Left lung (tissue), 10 donors: ENCODE measurements around the gene RBM17. TPM values are rescaled to one million over a fixed set of nuclear protein-coding genes. Genes with fewer than 3 reads are reported as not detected.

Source experiments
- ATAC-seq: fragments of 200-7000 bp; cut with Tn5 transposase; one replicate; pipeline ENCODE4 v1.9.1; 2020; ENCODE audit warnings: moderate library complexity
- DNase-seq, 4 donors: peaks; one replicate each; pipeline ENCODE4 v3.0.0-alpha.2; 2013 to 2020
- H3K27ac ChIP-seq, 2 donors: fragments of 200-600 bp; sonication (generic) in 1 of 2; one replicate each; pipeline versions ENCODE4 v1.5.0 to v1.8.0; 2020 to 2021
- H3K27me3 ChIP-seq, 2 donors: fragments of 200-600 bp; sonication (generic) in 1 of 2; one replicate each; pipeline versions ENCODE4 v1.5.0 to v1.8.0; 2020 to 2021
- H3K36me3 ChIP-seq, 2 donors: fragments of 200-600 bp; sonication (generic) in 1 of 2; one replicate each; pipeline versions ENCODE4 v1.5.0 to v1.8.0; 2020 to 2021
- H3K4me1 ChIP-seq, 2 donors: fragments of 200-600 bp; one replicate each; pipeline ENCODE4 v1.8.0; 2021
- H3K4me3 ChIP-seq, 2 donors: fragments of 200-600 bp; sonication (generic) in 1 of 2; one replicate each; pipeline versions ENCODE4 v1.5.0 to v1.8.0; 2020 to 2021; ENCODE audit warnings: mild to moderate bottlenecking in 1 of 2
- H3K9me3 ChIP-seq, 2 donors: fragments of 200-600 bp; sonication (generic) in 1 of 2; one replicate each; pipeline versions ENCODE4 v1.5.0 to v1.8.0; 2020 to 2021
- intact Hi-C, 2 donors: fragments of 100-400 bp; cut with DNase I; formaldehyde crosslinking; loops; one replicate each; pipeline versions ENCODE4 v1.11.2 to v1.14.2; 2022
- polyA plus RNA-seq, 6 donors: library from polyadenylated mRNA; unstranded; fragments of 120-200 nt; gene quantifications; one replicate each; pipeline ENCODE4 v1.2.1, GENCODE V29; 2013; ENCODE audit not compliant: insufficient read length in 6 of 6
- total RNA-seq, 2 donors: library from RNA; stranded (reverse); fragmentation: NEBNext Ultra II Directional; extraction: Animal tissue kit (Norgen Biotek cat#: 25700); gene quantifications; one replicate each; pipeline ENCODE4 v1.2.1, GENCODE V29; 2021
- TF ChIP-seq, protein P1 (sequence below), 2 donors: fragments of 200-600 bp; sonication (generic) in 1 of 2; IDR thresholded peaks; one replicate each; pipeline versions ENCODE4 v1.5.0 to v1.8.0; 2021; ENCODE audit warnings: antibody characterized with exemption in 2 of 2
- donor health status: DM: no; HTN: yes; CAD: no.
- donor health status: DM: no; HTN: no; CAD: no.

RBM17 gene
- total and polyA plus RNA-seq, 8 donors: 63.2 to 215 (median 185) TPM

DNA sequence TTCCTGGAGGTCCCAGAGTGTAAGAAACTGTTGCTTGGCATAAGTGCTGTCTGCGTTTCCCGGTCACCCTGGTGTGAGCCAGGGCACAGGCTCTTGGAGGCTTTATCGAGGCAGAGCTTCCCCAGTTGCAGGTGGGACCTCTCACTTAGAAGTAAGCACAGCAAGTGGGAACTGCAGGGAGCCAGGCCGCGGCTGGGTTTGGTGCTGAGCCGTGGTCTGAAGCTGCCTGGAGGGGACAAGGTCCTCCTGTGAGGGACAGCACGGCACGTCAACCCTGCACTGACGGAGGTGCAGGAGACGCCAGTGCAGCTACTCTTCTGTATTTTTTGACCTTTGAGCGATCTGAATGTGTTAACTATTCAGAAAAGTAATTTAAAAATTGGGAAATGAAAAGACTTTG, 58.1 kb downstream of the RBM17 start:
- H3K4me1 ChIP-seq: peaks cover 15 to 80% of the 10 kb centered on the region in 2 donors
- no peaks in the 10 kb centered on the region for H3K36me3 ChIP-seq
- intact Hi-C loops: loop anchor here in 1 of 2 donors (5.0 kb wide), 1 partner anchor 35 kb away; no protein-coding TSS in a partner anchor

DNA sequence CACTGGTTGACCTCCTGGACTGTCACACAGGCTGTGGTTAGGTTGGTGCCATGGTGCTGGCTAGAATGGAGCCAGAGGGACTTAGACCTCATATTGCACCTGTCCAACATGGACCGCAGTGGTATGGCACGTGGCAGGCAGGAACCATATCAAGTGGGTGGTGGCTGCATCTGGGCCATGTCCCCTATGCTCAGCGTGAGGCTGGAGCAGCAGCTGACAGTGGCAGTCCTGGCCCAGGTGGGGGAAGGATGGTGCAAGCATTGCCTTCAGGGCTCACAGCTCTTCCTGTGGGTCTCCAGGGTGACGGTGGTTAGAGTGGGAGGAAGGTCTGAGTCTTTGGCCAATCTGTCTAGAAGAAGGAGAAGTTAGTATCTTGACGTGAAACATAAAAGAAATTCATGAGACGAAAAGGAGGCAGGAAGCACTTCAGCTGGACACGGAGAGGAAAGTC, 59.4 kb downstream of the RBM17 start:
- intact Hi-C loops: loop anchor here in 1 of 2 donors (5.0 kb wide), 1 partner anchor 36 kb away; no protein-coding TSS in a partner anchor
- peaks cover 15 to 81% of the 10 kb centered on the region in 2 donors for H3K4me1 ChIP-seq
- no peaks in the 10 kb centered on the region for H3K27me3 ChIP-seq
- no peaks in the 10 kb centered on the region for H3K9me3 ChIP-seq
- ATAC-seq: no peak
- TF ChIP-seq, protein P1, sequence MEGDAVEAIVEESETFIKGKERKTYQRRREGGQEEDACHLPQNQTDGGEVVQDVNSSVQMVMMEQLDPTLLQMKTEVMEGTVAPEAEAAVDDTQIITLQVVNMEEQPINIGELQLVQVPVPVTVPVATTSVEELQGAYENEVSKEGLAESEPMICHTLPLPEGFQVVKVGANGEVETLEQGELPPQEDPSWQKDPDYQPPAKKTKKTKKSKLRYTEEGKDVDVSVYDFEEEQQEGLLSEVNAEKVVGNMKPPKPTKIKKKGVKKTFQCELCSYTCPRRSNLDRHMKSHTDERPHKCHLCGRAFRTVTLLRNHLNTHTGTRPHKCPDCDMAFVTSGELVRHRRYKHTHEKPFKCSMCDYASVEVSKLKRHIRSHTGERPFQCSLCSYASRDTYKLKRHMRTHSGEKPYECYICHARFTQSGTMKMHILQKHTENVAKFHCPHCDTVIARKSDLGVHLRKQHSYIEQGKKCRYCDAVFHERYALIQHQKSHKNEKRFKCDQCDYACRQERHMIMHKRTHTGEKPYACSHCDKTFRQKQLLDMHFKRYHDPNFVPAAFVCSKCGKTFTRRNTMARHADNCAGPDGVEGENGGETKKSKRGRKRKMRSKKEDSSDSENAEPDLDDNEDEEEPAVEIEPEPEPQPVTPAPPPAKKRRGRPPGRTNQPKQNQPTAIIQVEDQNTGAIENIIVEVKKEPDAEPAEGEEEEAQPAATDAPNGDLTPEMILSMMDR (IDR thresholded peaks at IDR 0.05): no peak
- H3K27ac ChIP-seq: peak overlapping the region in 1 of 2 donors; percentile 71
- H3K36me3 ChIP-seq: no peaks in the 10 kb centered on the region
- H3K4me3 ChIP-seq: no peak overlapping the region
- DNase-seq: peak in 1 of 4 donors; percentile 72

More for the DNA sequence above, 58.1 kb downstream of the RBM17 start:
- Histone ChIP-seq H3K9me3 (no peaks in the 10 kb centered on the region), H3K27ac (no peak overlapping the region), H3K4me3 (no peak overlapping the region), H3K27me3 (no peaks in the 10 kb centered on the region)
- DNase-seq (no peak), ATAC-seq (no peak)
- TF ChIP-seq, protein P1 (IDR thresholded peaks at IDR 0.05): no peak

DNA sequence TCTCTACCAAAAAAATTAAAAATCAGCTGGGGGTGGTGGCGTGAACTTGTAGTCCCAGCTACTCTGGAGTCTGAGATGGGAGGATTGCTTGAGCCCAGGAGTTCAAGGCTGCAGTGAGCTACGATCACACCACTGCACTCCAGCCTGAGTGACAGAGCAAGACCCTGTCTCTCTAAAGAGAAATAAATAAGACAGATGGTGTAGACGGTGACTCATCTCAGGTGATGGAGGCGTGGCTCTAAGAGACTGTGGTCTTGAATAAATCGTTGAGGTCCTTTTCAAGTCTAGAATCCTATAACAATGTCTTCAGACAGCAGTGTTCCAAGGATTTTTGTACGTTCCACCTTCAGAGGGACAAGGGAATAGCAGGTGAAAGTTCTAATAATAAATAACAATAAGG, 60.1 kb downstream of the RBM17 start:
- H3K27me3 ChIP-seq: no peaks in the 10 kb centered on the region
- ATAC-seq (no peak), DNase-seq (no peak)
- no peaks in the 10 kb centered on the region for H3K36me3 ChIP-seq
- intact Hi-C loops: loop anchor here in 1 of 2 donors (5.0 kb wide), 1 partner anchor 37 kb away; no protein-coding TSS in a partner anchor
- no peak overlapping the region for H3K4me3 ChIP-seq
- H3K4me1 ChIP-seq: peaks cover 15 to 84% of the 10 kb centered on the region in 2 donors
- no peaks in the 10 kb centered on the region for H3K9me3 ChIP-seq
- H3K27ac ChIP-seq: peak overlapping the region in 1 of 2 donors; percentile 71
- TF ChIP-seq, protein P1 (IDR thresholded peaks at IDR 0.05): no peak

DNA sequence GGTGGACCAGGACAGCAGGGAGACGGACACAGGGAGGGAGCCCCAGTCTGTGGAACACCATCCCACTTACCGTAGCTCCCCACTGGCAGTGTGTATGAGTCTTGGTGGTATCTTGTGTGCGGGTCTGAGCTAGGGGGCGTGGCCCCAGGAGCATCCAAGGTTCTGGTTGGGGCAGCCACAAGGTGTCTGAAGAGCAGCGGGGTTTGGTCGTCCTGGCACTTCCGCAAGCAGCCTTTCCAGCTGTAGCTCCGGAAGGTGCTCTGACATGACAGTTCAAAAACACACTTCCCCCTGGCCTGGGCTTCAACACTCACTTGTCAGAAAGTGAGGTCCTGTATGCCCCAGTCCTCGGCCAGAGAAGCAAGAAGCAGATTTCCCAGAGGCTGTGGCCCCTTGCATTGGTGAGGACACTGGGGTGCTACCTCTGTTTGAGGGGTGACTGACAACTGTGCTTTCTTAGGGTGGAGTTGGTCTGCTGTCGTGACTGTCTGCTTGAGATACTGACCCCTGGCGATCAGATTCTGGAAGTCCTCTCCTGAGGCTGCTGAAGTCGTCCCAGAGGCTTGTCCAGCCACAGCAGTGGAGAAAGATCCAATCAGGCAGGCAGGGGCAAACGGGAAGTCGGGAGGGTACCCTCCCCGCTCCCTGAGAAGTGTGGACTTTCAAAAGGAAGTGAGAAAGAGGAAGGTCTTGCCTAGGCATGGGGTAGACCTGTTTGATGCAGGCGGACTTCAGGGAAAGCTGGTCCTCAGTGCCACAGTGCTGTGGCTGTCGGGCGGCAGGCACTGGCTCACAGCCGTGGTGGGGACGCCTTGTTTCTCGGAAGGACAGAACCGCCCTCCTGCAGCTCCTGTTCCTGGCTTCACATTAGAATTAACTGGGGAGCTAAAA, 62.5 kb downstream of the RBM17 start:
- no peaks in the 10 kb centered on the region for H3K9me3 ChIP-seq
- H3K4me3 ChIP-seq: peak overlapping the region in 1 of 2 donors; percentile 26
- H3K4me1 ChIP-seq: peaks cover 7 to 73% of the 10 kb centered on the region in 2 donors
- H3K27me3 ChIP-seq: no peaks in the 10 kb centered on the region
- TF ChIP-seq, protein P1 (IDR thresholded peaks at IDR 0.05): peak; percentile 44 to 73
- intact Hi-C loops: no loop called here
- H3K36me3 ChIP-seq: no peaks in the 10 kb centered on the region
- H3K27ac ChIP-seq: peak overlapping the region; percentile 33 to 95
- ATAC-seq (peak; percentile 92), DNase-seq (peak; percentile 50 to 86 (median 74))

DNA sequence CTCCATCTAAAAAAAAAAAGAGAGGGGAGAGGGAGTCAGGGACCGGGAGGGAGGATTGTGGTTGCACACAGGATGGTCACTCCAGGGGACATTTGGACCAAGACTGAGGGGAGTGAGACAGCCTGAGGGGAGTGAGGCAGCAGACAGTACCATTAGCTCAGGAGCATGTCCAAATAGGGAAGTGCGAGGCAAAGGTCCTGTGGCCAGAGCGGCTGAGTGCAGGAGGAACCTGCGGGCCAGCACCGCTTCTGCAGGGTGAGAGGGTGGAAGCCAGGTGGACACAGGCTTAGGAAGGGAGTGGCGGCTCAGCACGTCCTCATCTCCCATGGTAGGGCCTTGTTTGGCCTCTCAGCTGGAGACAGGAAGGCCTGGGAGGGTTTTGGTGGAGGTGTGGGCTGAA, 65.0 kb downstream of the RBM17 start:
- TF ChIP-seq, protein P1 (IDR thresholded peaks at IDR 0.05): no peak
- no peaks in the 10 kb centered on the region for H3K9me3 ChIP-seq
- H3K36me3 ChIP-seq: no peaks in the 10 kb centered on the region
- DNase-seq (peak in 1 of 4 donors; percentile 92), ATAC-seq (no peak)
- H3K4me3 ChIP-seq: no peak overlapping the region
- peaks cover 6 to 59% of the 10 kb centered on the region in 2 donors for H3K4me1 ChIP-seq
- H3K27me3 ChIP-seq: no peaks in the 10 kb centered on the region
- intact Hi-C loops: no loop called here
- no peak overlapping the region for H3K27ac ChIP-seq
